ENCODE data around the gene FPR2. TPM values are rescaled to one million over a fixed set of nuclear protein-coding genes. Genes with fewer than 3 reads are reported as not detected.

FPR2 gene
- total and polyA plus RNA-seq, 9 of the 15 experiments (the other 6 are each of a cell fraction or from before 2014, with no cell fraction given): 0.03 to 0.15 (median 0.07) TPM; not detected in 6

GRCh38 chr19:51799034-51799773 is 38.2 kb downstream of the FPR2 start (continued):
- no peak for TF ChIP-seq BDP1 (IDR thresholded peaks at IDR 0.05; ENCODE audit: insufficient read depth, insufficient read length)
- TF ChIP-seq, protein P1, sequence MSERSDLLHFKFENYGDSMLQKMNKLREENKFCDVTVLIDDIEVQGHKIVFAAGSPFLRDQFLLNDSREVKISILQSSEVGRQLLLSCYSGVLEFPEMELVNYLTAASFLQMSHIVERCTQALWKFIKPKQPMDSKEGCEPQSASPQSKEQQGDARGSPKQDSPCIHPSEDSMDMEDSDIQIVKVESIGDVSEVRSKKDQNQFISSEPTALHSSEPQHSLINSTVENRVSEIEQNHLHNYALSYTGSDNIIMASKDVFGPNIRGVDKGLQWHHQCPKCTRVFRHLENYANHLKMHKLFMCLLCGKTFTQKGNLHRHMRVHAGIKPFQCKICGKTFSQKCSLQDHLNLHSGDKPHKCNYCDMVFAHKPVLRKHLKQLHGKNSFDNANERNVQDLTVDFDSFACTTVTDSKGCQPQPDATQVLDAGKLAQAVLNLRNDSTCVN (CRISPR knock-in tag; IDR thresholded peaks at IDR 0.05): no peak
- TF ChIP-seq, protein P2, sequence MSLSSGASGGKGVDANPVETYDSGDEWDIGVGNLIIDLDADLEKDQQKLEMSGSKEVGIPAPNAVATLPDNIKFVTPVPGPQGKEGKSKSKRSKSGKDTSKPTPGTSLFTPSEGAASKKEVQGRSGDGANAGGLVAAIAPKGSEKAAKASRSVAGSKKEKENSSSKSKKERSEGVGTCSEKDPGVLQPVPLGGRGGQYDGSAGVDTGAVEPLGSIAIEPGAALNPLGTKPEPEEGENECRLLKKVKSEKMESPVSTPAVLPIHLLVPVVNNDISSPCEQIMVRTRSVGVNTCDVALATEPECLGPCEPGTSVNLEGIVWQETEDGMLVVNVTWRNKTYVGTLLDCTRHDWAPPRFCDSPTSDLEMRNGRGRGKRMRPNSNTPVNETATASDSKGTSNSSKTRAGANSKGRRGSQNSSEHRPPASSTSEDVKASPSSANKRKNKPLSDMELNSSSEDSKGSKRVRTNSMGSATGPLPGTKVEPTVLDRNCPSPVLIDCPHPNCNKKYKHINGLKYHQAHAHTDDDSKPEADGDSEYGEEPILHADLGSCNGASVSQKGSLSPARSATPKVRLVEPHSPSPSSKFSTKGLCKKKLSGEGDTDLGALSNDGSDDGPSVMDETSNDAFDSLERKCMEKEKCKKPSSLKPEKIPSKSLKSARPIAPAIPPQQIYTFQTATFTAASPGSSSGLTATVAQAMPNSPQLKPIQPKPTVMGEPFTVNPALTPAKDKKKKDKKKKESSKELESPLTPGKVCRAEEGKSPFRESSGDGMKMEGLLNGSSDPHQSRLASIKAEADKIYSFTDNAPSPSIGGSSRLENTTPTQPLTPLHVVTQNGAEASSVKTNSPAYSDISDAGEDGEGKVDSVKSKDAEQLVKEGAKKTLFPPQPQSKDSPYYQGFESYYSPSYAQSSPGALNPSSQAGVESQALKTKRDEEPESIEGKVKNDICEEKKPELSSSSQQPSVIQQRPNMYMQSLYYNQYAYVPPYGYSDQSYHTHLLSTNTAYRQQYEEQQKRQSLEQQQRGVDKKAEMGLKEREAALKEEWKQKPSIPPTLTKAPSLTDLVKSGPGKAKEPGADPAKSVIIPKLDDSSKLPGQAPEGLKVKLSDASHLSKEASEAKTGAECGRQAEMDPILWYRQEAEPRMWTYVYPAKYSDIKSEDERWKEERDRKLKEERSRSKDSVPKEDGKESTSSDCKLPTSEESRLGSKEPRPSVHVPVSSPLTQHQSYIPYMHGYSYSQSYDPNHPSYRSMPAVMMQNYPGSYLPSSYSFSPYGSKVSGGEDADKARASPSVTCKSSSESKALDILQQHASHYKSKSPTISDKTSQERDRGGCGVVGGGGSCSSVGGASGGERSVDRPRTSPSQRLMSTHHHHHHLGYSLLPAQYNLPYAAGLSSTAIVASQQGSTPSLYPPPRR (CRISPR knock-in tag; IDR thresholded peaks at IDR 0.05; ENCODE audit: borderline replicate concordance): no peak
- peak; percentile 61 for TF ChIP-seq ZKSCAN8 (CRISPR knock-in tag; IDR thresholded peaks at IDR 0.05)
- no peak for TF ChIP-seq PPARD (CRISPR knock-in tag; IDR thresholded peaks at IDR 0.05)
- TF ChIP-seq ZFP91 (CRISPR knock-in tag; IDR thresholded peaks at IDR 0.05): no peak
- TF ChIP-seq CBFB (CRISPR knock-in tag; IDR thresholded peaks at IDR 0.05): no peak
- TF ChIP-seq, protein P3, sequence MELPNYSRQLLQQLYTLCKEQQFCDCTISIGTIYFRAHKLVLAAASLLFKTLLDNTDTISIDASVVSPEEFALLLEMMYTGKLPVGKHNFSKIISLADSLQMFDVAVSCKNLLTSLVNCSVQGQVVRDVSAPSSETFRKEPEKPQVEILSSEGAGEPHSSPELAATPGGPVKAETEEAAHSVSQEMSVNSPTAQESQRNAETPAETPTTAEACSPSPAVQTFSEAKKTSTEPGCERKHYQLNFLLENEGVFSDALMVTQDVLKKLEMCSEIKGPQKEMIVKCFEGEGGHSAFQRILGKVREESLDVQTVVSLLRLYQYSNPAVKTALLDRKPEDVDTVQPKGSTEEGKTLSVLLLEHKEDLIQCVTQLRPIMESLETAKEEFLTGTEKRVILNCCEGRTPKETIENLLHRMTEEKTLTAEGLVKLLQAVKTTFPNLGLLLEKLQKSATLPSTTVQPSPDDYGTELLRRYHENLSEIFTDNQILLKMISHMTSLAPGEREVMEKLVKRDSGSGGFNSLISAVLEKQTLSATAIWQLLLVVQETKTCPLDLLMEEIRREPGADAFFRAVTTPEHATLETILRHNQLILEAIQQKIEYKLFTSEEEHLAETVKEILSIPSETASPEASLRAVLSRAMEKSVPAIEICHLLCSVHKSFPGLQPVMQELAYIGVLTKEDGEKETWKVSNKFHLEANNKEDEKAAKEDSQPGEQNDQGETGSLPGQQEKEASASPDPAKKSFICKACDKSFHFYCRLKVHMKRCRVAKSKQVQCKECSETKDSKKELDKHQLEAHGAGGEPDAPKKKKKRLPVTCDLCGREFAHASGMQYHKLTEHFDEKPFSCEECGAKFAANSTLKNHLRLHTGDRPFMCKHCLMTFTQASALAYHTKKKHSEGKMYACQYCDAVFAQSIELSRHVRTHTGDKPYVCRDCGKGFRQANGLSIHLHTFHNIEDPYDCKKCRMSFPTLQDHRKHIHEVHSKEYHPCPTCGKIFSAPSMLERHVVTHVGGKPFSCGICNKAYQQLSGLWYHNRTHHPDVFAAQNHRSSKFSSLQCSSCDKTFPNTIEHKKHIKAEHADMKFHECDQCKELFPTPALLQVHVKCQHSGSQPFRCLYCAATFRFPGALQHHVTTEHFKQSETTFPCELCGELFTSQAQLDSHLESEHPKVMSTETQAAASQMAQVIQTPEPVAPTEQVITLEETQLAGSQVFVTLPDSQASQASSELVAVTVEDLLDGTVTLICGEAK (IDR thresholded peaks at IDR 0.05): no peak
- TF ChIP-seq, protein P3 (CRISPR knock-in tag; IDR thresholded peaks at IDR 0.05): no peak
- TF ChIP-seq MAFG (tag; conservative IDR thresholded peaks at IDR 0.05): peak; percentile 35

Measured in K562 (cell line).